Measurements from ENCODE around the gene L3MBTL4.

L3MBTL4 gene

DNA sequence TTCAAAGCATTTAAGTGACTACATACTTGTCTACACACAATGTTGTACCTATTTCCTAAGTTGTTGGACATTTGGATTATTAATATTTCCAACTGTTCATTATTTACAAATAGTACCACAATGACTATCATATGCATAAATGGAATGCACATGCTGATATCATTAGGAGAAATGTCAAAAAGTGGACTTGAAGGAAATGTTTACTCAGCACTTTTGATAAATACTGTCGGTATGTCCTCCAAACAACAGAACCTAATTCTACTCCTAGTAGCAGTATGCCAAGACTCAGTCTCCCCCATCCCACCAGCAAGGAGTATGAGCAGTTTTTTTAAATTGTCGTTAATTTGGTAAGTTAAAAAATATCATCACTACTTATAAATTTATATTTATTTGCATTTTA lies 116.8 kb downstream of the L3MBTL4 start:
- no peak overlapping the region for H3K4me3 ChIP-seq (replicated peaks in 1 of 2; ENCODE audit: low read depth in 2 of 2, low read length in 2 of 2)
- TF ChIP-seq, protein P1, sequence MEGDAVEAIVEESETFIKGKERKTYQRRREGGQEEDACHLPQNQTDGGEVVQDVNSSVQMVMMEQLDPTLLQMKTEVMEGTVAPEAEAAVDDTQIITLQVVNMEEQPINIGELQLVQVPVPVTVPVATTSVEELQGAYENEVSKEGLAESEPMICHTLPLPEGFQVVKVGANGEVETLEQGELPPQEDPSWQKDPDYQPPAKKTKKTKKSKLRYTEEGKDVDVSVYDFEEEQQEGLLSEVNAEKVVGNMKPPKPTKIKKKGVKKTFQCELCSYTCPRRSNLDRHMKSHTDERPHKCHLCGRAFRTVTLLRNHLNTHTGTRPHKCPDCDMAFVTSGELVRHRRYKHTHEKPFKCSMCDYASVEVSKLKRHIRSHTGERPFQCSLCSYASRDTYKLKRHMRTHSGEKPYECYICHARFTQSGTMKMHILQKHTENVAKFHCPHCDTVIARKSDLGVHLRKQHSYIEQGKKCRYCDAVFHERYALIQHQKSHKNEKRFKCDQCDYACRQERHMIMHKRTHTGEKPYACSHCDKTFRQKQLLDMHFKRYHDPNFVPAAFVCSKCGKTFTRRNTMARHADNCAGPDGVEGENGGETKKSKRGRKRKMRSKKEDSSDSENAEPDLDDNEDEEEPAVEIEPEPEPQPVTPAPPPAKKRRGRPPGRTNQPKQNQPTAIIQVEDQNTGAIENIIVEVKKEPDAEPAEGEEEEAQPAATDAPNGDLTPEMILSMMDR (IDR thresholded peaks at IDR 0.05; ENCODE audit: low read depth, low read length), result no peak
- no peak for DNase-seq (ENCODE audit: low read depth in 2 of 2)

DNA sequence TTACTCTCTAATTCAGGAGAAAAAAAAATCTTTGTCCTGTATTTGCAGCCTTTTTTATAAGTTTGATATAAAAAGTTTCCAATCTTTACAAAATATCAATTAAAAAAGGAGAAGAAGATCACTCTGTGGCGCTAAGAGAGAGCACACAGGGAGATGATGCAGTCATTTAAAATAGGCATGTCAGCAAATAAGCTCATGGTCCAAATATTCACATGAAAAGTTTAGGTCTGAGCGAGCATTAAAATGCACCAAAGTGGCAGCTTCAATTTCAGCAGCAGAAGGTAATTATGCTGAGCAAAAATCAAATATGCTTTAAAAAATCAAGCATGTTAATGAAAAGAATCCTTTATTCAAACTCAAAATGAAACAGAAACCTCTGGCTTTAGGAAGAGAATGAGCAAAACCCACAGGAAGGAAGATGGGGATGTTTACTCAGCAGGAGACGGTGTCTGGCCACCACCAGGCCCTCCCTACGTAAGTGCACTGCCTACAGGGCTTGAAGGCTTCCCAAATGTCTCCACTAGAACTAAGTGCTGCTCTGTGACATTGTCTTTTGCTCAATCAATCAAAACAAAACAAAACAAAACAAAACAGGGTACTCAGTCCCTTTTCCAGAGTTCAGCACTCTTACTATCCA lies 120.4 kb downstream of the L3MBTL4 start:
- TF ChIP-seq, protein P1 (IDR thresholded peaks at IDR 0.05; ENCODE audit: low read depth, low read length), result no peak
- H3K4me3 ChIP-seq (replicated peaks in 1 of 2; ENCODE audit: low read depth in 2 of 2, low read length in 2 of 2), result no peak overlapping the region
- no peak for DNase-seq (ENCODE audit: low read depth in 2 of 2)

DNA sequence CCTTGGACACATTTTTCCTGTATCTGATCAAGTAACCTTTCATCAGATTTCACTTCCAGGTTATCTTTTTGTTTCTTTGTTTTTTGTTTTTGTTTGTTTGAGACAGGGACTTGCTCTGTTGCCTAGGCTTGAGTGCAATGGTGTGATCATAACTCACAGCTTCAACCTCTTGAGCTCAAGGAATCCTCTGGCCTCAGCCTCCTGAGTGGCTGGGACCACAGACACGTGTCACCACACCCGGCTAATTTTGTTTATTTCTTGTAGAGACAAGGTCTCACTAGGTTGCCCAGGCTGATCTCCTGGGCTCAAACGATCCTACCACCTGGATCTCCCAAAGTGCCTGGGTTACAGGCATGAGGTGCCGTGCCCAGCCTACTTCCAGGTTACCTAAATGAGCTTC lies 124.9 kb downstream of the L3MBTL4 start:
- TF ChIP-seq, protein P1 (IDR thresholded peaks at IDR 0.05; ENCODE audit: low read depth, low read length), result no peak
- H3K4me3 ChIP-seq (replicated peaks in 1 of 2; ENCODE audit: low read depth in 2 of 2, low read length in 2 of 2), result no peak overlapping the region
- DNase-seq (ENCODE audit: low read depth in 2 of 2), result no peak

DNA sequence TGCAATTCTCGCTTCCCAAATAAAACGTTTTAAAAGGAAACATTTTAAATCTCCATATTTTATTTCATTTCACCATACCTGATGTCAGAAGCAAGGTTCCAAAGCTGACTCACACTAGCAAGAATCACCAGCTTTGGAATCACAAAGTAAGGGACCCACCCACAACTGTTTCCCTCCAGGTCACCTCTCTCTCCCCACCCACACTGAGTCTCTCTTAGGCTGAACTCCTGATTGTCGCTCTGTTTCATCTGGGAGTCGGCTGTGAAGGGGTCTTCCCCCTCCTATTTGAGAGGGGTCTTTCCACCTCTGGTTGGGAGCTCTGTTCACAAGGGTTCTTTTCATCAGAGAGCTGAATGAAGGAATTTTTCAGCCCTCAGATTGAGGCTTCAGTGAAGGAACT lies 128.1 kb downstream of the L3MBTL4 start:
- TF ChIP-seq, protein P1 (IDR thresholded peaks at IDR 0.05; ENCODE audit: low read depth, low read length), result no peak
- no peak overlapping the region for H3K4me3 ChIP-seq (replicated peaks in 1 of 2; ENCODE audit: low read depth in 2 of 2, low read length in 2 of 2)
- no peak for DNase-seq (ENCODE audit: low read depth in 2 of 2)

DNA sequence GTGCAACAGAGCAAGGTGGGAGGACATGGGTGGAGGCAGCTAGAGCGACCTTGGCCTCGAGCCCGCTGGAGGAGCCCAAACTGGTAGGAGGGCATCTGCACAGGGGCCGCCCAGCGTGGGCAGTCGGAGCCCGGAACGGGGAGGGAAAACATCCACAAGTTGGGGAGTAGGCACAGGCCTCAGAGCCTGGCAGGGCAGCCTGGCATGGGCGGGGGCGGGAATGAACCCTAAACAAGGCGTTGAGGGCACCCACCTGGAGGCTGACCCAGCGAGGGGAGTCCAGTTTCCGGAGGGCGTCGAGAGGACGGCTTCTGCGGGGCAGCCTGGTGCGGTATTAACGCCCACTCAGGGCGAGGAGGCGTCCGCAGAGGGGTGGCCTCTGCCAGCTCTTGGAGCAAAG lies 129.9 kb downstream of the L3MBTL4 start:
- H3K4me3 ChIP-seq (replicated peaks in 1 of 2; ENCODE audit: low read depth in 2 of 2, low read length in 2 of 2), result no peak overlapping the region
- TF ChIP-seq, protein P1 (IDR thresholded peaks at IDR 0.05; ENCODE audit: low read depth, low read length), result no peak
- DNase-seq (ENCODE audit: low read depth in 2 of 2), result no peak

DNA sequence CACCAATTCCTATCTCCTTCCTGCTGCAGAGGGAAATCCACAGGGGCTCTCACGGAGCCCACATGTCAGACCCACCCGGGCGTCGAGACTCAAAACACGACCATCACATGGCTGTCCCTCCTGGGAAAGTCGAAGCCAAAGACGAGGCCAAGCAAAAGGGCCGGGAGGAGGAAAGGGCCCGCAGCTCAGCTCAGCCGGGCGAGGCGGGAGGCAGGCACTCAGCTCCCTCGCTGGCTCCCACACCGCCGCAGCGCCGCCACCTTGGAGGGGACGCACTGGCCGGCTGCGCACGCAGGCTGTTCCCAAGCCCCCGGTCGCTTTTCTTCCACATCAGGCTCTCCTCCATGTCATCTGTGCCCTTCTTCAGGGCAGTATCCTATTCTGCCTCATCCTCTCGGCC lies 130.4 kb downstream of the L3MBTL4 start:
- no peak overlapping the region for H3K4me3 ChIP-seq (replicated peaks in 1 of 2; ENCODE audit: low read depth in 2 of 2, low read length in 2 of 2)
- TF ChIP-seq, protein P1 (IDR thresholded peaks at IDR 0.05; ENCODE audit: low read depth, low read length), result no peak
- DNase-seq (ENCODE audit: low read depth in 2 of 2), result no peak

DNA sequence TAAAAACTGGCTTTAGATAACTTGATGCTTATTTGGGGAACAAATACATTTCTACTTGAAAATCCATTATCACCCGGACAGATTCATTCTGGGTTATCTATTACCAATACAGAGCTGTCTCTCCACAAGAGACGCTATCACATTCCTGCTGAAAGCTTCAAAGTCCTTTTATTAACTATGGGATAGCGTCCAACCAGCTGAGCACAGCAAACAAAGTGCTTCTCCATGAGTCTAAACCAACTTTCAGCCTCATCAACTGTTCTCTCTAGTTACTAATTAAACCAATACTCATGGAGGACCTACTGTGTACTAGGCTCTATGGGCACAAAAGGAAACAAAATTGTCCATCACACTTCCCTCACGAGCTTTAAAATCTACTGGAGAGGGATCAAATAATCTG lies 132.8 kb downstream of the L3MBTL4 start:
- no peak overlapping the region for H3K4me3 ChIP-seq (replicated peaks in 1 of 2; ENCODE audit: low read depth in 2 of 2, low read length in 2 of 2)
- TF ChIP-seq, protein P1 (IDR thresholded peaks at IDR 0.05; ENCODE audit: low read depth, low read length), result no peak
- no peak for DNase-seq (ENCODE audit: low read depth in 2 of 2)
